Non-pigmented ciliary epithelial cell (primary cell): ENCODE results near the gene CXCL3.
"Not testable (repeated sequence)": the region's sequence is repeated elsewhere in the genome, so short reads cannot be mapped to it uniquely, and the experiment has no call there.

ENCODE experiments used
- DNase-seq: peaks from one replicate; pipeline ENCODE4 v3.0.0-alpha.2; 2010; ENCODE audit warnings: low read depth

CXCL3 gene

GRCh38 chr4:74038425-74039314 is at the start of gene CXCL3:
Gene CXCL3 (minus strand): TSS chr4:74038689. CDS start chr4:74038611, 78 bp downstream.
- no peak for DNase-seq

DNA sequence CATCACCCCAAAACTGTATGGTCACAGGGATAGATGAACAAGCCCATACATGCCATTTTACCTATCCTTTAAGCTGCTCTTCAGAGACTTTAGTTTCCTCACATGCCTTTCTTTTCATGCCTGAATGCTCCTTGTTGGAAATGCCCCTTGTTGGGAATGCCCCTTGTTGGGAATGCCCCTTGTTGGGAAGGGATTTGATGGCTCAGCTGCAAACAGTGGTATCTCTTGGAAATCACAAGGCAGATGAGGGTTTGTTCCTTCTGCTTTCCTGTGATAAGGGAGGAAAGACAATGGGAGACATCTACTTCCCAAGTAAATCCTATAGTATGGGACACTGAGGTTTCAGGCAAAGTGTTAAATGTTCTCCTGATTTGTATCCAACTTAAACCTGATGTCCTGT is 49.0 kb upstream of the CXCL3 start:
- DNase-seq = no peak

DNA sequence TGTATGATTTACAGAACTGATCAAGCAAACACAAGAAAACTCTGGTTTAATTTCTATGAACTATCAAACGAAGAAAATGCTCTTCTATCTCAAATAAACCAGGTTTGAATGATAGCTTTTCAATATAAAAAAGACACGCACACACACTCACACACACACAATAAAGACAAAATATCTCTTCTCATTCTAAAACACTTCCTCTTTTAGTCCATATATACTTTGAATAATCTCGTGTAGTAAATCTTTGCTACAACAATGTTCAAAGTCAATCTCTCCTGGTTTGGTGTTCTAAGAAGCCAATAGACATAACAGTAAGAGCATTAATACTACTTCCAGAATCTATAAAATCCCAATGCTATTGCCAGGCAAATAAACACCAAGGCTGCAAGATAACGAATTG is 47.2 kb upstream of the CXCL3 start:
- no peak for DNase-seq

GRCh38 chr4:74084984-74085383 is 46.5 kb upstream of the CXCL3 start:
- no peak for DNase-seq

DNA sequence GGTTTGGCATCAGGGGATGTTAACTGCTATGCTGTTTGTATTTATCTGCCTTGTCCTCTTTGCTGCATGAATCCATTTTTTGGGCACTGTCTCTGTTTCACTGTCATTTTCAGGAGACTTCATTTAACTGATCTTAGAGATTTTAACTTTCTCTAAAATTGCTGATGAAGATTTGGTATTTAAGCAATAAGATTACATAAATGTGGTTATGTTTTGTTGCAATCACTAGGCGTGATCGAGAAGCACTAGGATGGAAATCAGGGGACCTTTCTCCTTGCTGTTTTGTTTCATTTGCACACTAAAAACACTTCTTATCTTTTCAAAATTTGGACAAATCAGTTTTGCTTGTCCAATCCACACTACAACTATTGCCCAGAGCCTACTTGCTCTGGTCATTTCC is 45.1 kb upstream of the CXCL3 start:
- DNase-seq = no peak

GRCh38 chr4:74081035-74081434 is 42.5 kb upstream of the CXCL3 start:
- no peak for DNase-seq

- not testable (repeated sequence) for DNase-seq
Measured at GRCh38 chr4:74080351-74080750, 41.9 kb upstream of the CXCL3 start.

- not testable (repeated sequence) for DNase-seq
Measured at GRCh38 chr4:74079024-74079423, 40.5 kb upstream of the CXCL3 start.

GRCh38 chr4:74073358-74073757 is 34.9 kb upstream of the CXCL3 start:
- DNase-seq = no peak

DNA sequence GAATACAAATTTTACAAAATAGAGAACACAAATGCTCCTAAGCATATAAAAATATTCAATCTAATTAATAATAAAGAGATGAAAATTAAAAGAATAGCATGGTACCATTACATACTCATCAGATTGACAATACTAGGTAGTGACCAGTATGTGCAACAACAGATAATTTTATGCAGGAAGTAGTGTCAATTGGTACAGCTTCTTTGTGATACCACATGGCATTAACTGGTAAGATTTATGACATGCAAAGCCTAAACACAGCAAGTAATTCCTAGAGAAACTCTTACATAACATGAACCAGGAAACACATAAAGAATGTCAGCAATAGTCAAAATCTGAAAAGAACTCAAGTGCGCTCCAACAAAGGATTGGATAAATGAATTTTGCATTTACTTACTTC is 34.2 kb upstream of the CXCL3 start:
- no peak for DNase-seq

DNA sequence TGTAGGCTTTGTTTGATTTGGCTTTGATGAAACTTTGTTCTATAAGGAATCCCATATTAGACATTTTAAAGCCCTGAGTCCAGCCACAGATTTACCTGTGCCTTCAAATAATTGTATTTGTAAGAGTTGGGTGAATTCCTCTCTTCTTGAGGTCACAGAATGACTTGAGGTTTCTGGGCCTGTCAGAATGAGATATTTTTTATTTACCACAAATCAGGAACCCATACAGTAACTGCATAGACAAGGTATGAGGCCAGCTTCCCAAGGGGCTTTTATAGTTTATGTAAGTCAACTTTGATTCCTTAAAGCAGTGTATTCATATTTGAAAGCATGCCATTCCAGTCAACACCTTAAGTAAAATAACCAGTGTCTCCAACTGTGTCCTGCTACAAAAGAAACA is 29.1 kb upstream of the CXCL3 start:
- no peak for DNase-seq

DNA sequence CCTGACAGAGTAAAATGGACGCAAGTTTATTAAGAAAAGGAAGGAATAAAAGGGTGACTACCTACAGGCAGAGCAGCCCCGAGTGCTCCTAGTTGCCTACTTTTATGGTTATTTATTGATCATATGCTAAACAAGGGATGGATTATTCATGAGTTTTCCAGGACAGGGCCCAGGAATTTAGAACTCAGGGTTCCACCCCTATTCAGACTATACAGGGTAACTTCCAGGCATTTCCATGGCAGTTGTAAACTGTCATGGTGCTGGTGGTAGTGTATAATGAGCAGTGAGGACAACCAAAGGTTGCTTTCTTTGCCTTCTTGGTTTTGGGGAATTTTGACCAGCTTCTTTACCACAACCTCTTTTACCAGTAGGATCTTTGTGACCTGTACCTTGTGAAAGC is 27.7 kb upstream of the CXCL3 start:
- DNase-seq = no peak

DNA sequence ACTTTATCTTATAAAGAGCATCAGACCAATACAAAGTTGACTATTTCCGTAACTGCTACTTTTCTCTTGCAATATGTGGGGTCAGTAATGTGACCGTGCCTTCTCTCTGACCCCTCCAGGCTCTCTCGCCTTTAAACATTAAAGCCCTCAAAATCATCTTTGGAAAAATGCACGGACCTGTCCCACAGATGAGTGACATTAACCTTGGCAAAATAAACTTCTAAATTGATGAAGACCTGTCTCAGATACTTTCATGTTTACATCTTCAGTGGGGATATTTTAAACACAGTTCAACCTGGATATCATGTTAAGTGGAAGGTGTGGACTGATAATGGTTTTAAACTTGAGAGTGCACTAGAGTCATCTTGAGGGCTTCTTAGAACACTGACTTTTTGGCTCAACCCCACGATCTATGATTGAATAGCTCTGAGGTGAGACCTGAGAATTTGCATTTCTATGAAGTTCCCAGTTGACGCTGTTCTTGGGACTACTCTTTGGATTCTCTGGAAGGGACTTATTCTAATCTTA is 26.7 kb upstream of the CXCL3 start:
- no peak for DNase-seq

GRCh38 chr4:74063859-74064258 is 25.4 kb upstream of the CXCL3 start:
- DNase-seq = no peak

GRCh38 chr4:74062953-74063352 is 24.5 kb upstream of the CXCL3 start:
- no peak for DNase-seq

DNA sequence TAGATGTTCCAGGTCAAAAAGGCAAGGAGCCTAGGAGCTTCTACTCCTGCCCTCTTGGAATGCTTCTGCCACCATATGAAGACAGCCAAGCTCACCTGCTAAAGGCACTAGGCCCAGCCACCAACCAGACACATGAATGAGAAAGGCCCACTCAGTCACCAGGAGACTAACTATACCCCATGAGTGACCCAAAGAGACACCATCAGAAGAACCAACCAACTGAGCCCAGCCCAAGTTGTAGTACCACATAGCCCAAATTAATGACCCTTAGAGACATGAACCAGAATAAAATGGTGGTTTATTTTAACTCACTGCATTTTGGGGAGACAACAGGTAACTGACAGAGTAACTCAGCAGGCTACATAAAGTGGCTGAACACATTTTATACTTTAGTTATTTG is 22.9 kb upstream of the CXCL3 start:
- no peak for DNase-seq

- no peak for DNase-seq
Measured at GRCh38 chr4:74059161-74059829, 20.8 kb upstream of the CXCL3 start.

- no peak for DNase-seq
Measured at GRCh38 chr4:74058048-74058651, 19.7 kb upstream of the CXCL3 start.

DNA sequence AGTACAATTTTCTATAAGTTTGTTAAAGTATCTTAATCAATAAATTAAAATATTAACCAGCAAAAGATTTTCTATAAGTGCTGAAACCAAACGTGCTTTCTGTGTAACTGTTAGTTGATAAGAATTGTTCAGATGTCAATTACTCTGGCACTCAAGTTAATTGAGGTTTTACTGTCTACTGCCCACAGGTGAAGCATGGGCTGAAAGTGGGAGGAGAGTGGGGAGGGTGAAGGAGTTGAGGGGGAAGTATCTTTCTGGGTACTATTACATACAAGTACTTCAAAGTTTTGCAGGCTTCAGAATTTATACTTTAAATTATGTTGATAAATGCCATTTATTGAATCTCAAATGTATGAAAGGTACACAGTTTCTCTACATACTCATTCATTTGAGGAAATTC is 19.1 kb upstream of the CXCL3 start:
- no peak for DNase-seq

GRCh38 chr4:74056858-74057562 is 18.5 kb upstream of the CXCL3 start:
- no peak for DNase-seq

GRCh38 chr4:74056114-74056857 is 17.8 kb upstream of the CXCL3 start:
- DNase-seq = no peak
